SK-MEL-5 (cell line): ENCODE measurements around the gene SACM1L. TPM values are rescaled to one million over a fixed set of nuclear protein-coding genes. Genes with fewer than 3 reads are reported as not detected.
"Not testable (repeated sequence)": the region's sequence is repeated elsewhere in the genome, so short reads cannot be mapped to it uniquely, and the experiment has no call there.

Experiments
- DNase-seq: peaks from one replicate; pipeline ENCODE4 v3.0.0-alpha.2; 2016; ENCODE audit warnings: low read depth, low spot score
- in situ Hi-C: cut with HindIII; loops from 2 replicates; pipeline ENCODE4 v1.10.0; 2016; ENCODE audit warnings: low sequenced_read_pairs, high pct_unique_total_duplicates, low pct_unique_long_range_greater_than_20kb
- total RNA-seq: library from RNA; depleted of rRNA; stranded (reverse); fragments of >200 nt; shearing (Covaris generic); gene quantifications from 2 replicates; pipeline ENCODE4 v1.2.3, GENCODE V29; 2014

Gene SACM1L
- total RNA-seq, 1 experiment from 2014 or later = 64.8 TPM

DNA sequence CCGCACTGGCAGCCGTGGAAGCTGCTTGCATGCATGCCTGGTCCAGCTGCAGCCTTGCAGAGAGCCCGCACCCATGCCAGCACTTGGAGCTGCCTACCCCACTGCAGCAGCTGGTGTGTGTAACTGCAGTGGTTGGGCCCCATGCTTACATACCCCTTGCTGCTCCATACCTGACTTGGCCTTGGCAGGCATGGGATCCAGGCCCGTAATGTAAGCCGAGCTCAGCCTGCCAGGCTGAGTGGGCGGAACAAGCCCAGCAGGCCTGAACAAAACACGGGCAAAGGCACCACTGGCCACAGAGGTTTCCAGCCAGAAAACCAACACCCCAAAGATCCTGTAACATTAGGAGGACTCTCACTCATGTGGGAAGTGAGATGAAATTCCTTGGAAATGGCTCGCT lies 58.9 kb downstream of the SACM1L start:
- no peak for DNase-seq
- in situ Hi-C loops = no loop called here

DNA sequence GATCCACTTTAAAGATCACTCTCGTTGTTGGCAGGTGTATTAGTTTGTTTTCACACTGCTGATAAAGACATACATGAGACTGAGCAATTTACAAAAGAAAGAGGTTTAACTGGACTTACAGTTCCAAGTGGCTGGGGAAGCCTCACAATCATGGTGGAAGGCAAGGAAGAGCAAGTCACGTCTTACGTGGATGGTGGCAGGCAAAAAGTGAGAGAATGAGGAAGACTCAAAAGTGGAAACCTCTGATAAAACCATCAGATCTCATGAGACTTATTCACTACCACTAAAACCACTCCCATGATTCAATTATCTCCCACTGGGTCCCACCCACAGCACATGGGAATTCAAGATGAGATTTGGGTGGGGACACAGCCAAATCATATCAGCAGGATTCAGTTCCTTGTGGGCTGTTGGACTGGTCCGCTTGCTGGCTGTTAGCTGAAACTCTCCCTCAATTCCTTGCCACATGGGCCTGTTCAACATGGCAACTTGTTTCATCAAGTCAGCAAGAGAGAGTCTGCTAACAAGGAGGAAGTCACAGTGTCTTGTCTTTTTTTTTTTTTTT lies 59.9 kb downstream of the SACM1L start:
- in situ Hi-C loops = not testable (repeated sequence)

DNA sequence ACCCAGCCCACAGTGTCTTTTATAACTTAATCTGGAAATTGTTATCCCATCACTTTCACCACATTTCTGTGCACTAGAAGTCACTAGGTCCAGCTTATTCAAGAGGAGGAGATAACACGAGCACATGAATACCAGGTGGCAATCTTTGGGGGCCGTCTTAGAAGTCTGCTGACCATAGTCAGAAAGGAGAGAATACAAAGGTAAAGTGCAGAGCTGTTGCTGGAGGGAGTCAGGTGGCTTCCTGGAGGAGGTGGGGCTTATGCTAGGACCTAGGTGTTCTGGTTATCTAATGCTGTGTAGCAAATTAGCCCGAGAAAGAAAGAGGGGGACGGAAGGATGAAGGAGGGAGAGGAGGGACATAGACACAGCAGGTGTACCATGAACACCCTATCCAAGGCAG lies 60.7 kb downstream of the SACM1L start:
- no peak for DNase-seq
- in situ Hi-C loops = no loop called here

More for the DNA sequence above, 59.9 kb downstream of the SACM1L start:
- not testable (repeated sequence) for DNase-seq

DNA sequence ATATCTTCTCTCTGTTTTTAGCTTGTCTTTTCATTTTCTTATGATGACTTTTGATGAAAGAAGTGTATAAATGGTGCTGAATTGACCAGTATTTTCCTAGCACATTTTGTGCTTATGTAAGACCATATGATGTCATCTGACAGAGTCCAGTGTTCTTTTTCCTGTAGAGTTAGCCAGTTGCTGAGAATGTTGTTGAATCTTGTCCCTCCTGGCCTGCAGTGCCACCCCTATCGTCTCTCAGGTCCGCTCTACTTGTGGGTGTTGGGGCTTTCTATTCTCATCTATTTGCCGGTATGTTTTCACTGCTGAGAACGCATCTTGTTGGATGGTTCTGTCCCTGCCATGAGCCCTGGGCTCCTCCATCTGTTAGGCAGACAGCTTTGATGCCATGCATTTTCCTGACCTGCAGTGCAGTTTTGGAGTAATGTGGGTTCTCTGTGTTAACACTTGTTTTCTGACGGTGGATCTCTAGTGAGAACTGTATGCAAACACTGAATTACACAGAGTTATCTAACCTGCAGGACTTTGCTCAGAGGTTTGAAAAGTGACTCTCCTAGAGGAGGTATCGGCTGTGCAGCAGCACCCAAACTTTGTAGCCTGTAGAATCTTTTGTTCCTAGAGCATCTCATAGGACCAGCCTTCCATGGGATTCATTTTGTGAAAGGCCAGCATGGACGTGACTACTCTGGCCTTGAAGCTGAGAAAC lies 62.5 kb downstream of the SACM1L start:
- no peak for DNase-seq
- in situ Hi-C loops = no loop called here

DNA sequence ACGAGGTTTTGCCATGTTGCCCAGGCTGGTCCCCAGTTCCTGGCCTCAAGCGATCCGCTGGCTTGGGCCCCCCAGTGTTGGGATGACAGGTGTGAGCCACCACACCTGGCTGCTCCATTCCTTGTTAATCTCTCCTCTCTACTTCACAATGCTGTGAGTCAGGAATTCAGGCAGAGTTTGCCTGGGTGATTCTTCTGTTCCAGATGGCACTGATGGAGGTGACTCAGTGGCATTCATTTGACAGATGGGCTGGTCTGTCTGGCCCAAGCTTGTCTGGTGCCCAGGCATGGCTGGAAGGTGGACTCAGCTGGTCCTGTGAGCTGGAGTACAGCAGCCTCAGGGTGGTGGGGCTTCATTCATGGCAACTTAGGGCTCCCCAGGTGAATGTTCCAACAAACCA lies 63.9 kb downstream of the SACM1L start:
- no peak for DNase-seq
- in situ Hi-C loops = no loop called here

DNA sequence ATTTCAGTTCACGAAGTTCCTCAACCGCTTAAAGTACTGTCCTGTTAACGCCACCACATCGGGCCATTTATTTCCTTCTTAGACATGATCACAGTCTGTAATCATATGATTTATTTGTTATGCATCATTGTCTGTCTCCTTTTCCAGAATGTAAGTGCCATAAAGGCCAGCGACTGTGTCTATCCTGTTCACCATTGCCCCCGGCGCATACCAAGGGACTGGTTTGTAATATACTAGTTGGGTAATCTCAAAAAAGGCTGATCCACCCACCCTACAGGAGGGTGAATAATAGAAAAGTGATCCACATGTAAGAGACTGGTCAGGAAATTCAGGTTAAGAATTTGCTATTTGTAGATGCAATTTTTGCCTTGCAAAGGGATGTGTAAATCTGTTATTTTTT lies 65.3 kb downstream of the SACM1L start:
- in situ Hi-C loops = no loop called here

DNA sequence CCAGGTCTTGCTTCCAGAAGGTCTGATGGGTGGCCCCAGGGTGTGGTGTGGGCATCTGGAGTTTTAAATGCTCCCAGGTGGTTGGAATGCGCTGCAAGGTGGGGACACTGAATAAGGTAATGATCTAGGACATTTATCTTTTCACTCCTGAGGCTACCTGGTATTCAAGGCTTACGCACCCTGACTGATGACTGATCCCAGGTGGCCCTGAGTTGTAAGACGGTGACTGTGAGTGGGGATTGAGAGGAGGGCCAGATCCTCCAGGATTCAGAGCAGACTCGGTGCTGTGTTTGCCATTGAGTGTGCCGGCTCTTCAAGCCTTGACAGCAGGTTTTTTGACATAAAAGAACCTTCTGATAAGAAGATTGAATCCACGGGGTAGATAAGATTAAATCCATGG lies 66.9 kb downstream of the SACM1L start:
- no peak for DNase-seq
- in situ Hi-C loops = no loop called here

More for the DNA sequence above, 65.3 kb downstream of the SACM1L start:
- DNase-seq = no peak

DNA sequence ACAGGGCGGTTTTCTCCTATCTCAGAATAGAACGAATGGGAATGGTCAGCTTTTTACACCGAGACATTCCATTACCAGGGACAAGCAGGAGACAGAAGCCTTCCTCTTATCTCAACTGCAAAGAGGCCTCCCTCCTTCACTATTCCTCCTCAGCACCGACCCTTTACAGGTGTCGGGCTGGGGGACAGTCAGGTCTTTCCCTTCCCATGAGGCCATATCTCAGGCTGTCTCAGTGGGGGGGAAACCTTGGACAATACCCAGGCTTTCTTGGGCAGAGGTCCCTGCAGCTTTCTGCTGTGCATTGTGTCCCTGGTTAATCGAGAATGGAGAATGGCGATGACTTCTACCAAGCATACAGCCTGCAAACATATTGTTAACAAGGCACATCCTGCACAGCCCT lies 67.9 kb downstream of the SACM1L start:
- in situ Hi-C loops = not testable (repeated sequence)

DNA sequence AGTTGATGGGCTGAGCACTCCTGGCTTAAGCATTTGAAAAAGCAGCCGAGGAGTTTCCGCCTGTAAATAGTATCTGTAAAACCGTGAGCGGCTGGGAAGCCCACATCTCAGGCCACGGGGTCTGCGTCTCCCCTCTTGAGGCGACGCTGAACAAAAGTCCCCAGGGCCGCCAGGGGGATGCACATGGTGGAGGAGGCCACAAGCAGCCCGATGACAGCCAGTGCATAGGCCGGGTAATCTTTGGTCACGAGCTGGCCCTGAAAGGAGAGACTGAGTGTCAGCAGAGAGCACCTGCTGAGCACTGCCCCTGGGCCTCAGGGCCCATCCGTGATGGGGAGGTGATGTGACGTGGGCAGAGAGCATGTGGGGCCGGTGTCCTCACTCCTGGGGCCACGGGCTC lies 69.7 kb downstream of the SACM1L start:
- in situ Hi-C loops = no loop called here
- no peak for DNase-seq

More for the DNA sequence above, 67.9 kb downstream of the SACM1L start:
- not testable (repeated sequence) for DNase-seq

DNA sequence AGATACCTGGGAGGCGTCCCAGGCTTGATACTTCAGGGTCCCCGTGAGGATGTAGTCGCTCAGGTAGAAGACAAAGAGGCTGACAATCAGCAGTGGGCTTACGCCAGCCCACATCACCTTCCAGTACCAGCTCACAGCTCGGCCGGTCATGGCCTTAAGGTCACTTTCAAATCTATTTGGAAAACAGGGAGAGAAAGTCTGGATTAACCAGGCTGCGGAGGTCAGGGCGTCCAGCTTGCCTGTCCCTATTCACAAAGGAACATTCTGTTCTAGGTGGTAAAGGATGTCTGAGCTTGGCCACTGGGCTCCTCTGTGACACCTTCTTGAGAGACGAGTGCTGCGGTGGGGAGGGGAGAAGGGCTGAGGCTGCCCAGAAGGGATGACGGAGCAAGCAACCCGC lies 70.7 kb downstream of the SACM1L start:
- DNase-seq = no peak
- in situ Hi-C loops = no loop called here

DNA sequence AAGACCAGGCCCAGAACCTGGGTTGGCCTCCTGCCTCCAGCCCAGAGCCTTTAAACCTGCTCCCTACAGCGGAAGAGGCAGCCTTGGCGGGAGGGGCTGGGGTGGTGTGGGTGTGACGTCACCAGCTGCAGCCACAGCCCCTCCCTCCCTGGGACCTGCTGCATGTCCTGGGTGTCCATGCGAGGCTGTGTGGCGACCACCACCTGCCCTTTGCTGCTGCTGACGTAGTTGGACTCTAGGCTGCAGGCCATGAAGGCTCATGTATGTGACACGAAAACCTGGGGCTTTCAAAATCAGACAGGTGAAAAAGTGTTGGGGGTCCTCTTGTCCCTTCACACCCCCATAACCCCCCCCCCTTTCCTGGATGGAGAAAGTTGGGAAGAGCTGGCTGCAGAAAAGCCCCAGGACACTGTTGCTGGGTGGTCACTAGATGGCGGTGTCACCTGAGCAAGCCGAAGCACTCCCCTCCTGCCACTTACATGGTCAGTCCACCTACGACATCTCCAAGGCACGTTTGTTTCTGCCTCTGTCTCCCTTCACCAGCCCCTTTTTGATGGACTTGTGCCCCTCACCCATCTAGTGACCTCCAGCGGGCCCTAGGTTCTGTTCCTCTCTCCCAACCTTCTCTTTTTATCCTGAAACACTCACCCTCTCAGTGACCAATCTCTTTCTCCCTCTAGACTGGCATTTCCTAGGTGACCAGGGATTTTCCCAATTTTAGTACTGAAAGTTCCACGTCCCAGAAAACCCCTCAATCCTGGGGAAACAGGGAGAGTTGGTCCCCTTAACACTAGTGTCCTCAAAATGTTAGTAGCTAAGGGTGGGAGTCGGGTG lies 71.9 kb downstream of the SACM1L start:
- in situ Hi-C loops = no loop called here
- peak; percentile 74 for DNase-seq

DNA sequence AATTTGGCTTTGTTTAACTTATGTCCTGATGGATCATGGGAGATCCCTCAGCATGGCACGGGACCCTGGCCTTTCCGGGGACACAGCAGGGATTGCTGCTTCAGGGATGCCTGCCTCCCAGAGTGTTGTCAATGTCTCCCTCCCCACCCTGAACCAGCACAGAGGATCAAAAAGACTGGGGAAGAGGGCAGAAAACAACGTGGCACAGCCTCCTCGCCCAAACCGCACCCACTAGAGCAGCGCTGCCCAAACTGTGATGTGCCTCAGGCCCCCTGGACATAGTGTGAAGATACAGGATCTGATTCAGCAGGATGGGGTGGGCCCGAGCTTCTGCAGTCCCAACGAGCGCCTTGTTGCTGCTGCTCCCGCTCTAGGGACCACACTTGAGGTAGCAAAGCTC lies 72.6 kb downstream of the SACM1L start:
- no peak for DNase-seq
- in situ Hi-C loops = no loop called here

DNA sequence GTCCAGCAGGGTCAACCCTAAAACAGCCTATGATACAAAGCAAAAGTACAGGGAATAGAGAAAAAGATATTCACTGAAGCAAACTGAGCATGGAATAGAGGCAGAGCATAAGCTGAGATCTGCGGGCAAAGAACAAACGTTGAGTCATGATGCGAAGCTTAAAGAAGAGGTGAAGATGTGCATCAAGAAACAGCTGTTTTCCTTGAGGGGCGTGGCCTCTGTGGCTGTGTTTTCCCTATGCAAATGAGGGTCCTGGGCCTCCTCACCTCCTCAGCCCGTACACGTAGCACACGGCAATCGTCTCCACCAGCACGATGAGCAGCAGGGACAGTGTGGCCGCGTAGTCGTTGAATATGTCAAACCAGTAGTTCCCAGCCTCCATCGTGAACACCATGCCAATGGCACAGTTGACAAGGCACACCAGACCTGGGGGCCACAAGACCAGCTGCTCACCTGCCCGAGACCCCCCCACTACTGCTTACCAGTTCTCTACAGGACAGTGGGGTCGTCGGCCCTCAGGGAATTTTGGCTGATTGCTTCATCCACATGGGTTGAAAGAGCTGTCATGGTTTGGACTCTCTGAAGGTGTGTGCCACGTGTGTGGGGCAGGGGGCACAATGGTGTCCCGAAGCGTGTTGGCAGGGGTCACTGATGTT lies 73.6 kb downstream of the SACM1L start:
- no peak for DNase-seq
- in situ Hi-C loops = no loop called here

DNA sequence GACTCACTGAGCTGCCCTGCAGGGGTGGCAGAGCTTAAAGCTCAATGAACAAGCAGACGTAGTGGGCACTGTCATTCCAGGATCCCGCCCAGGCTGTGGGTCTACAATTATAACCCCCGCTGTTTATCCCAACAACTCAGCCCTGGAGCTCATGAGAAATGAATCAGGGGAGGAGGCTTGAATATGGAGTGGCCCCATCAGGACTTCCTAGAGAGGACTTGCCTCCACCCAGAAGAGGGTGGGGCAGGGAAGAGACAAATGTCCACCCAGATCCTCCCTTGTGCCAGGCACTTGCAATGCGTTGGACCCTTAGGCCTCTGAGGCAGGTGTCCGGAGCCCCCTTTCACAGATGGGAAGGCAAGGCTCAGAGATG lies 74.1 kb downstream of the SACM1L start:
- in situ Hi-C loops = no loop called here

DNA sequence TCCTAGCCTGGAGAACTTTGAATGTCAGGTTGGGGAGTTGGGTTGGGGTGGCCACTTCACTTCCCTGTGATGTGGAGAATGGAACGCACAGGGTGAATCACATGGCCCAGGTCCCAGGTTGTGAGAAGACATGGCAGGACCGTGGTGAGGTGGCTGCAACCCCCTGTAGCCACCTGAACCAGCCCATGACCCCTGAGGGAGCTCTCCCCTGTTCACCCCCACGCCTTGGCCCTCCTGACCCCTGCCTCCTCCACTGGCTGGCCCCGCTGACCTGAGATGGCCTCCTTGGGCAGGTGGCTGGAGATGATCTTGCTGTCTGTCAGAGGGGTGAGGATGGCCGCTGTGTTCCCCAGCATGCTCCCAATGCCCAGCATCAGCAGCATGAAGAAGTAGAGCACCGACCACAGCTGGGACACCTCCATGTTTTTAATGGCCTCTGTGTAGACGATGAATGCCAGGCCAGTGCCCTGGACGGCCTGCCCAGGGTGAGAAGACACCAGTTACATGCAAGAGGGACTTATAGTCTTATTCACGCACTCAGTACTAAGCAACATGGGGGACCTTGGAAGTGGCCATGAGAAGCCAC lies 76.2 kb downstream of the SACM1L start:
- in situ Hi-C loops = no loop called here
- DNase-seq = no peak

More for the DNA sequence above, 74.1 kb downstream of the SACM1L start:
- DNase-seq = no peak

DNA sequence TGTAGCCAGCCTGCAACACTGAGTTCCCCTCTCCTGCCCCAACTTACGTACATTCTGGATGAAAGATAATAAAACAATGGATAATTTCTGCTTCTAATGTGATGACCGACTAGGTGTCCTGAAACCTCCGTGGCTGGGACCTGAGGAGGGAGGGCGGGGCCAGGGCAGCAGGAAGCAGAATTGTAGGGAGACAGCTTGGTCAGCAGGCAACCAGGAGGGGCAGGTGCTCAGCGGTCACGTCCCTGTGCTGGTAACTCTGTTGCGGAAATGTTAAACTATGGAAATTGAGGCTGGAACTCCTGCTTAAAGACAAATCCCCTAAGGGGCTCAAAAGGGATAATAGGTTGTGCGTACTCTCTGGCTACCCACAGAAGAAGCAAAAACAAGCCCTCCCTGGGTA lies 76.8 kb downstream of the SACM1L start:
- in situ Hi-C loops = no loop called here
- no peak for DNase-seq

DNA sequence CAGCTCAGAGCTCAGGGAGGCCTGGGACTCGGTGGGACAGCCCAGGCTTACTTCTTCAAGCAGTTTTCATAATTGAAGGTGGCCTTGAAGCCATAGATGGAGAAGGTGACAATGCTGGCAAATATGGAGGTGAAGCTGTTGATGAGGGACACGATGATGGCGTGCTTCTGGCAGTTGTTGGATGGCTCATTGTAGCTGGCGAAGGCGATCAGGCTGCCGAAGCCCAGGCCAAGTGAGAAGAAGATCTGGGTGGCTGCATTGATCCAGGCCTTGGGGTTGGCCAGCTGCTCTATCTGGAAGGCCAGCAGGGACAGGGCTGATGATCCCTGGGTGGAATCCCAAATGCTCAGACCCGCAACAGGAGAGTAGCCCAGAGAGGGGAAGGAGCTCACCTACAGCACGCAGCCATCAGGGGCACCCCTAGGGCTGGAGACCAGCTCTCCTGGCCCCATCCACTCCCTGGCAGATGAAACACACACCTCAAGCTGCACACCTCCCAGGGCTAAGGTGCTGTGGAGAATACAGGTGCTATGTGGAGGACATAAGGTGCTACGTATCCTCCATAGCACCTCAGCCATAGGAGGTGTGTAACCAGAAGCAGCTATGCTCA lies 82.1 kb downstream of the SACM1L start:
- in situ Hi-C loops = no loop called here

More for the DNA sequence above, 82.1 kb downstream of the SACM1L start:
- DNase-seq = no peak
